Duodenal mucosa (tissue), 2 donors: Measurements from ENCODE around the gene HNRNPC.

Experiments used
- H3K27ac ChIP-seq: one replicate; pipeline ENCODE4 v1.7.0; 2013; ENCODE audit warnings: low read depth, low read length
- H3K27me3 ChIP-seq, 2 donors: one replicate each; pipeline ENCODE4 v1.7.0; 2013; ENCODE audit warnings: low read length in 2 of 2, control low read depth in 1 of 2; ENCODE audit not compliant: insufficient read depth in 2 of 2, control insufficient read depth in 1 of 2
- H3K36me3 ChIP-seq, 2 donors: one replicate each; pipeline ENCODE4 v1.7.0; 2013; ENCODE audit warnings: low read length in 2 of 2, control low read depth in 1 of 2; ENCODE audit not compliant: insufficient read depth in 2 of 2, control insufficient read depth in 1 of 2
- H3K4me1 ChIP-seq, 2 donors: one replicate each; pipeline ENCODE4 v1.7.0; 2013; ENCODE audit warnings: low read length in 2 of 2, control low read depth in 1 of 2; ENCODE audit not compliant: insufficient read depth in 2 of 2, control insufficient read depth in 1 of 2
- H3K4me3 ChIP-seq, 2 donors: one replicate each; pipeline ENCODE4 v1.7.0; 2013; ENCODE audit warnings: low read length in 2 of 2, low read depth in 1 of 2
- H3K9ac ChIP-seq, 2 donors: one replicate each; pipeline ENCODE4 v1.7.0; 2013; ENCODE audit warnings: low read length in 2 of 2, low read depth in 1 of 2
- H3K9me3 ChIP-seq, 2 donors: one replicate each; pipeline ENCODE4 v1.7.0; 2013; ENCODE audit warnings: low read length in 2 of 2, control low read depth in 1 of 2; ENCODE audit not compliant: control insufficient read depth in 1 of 2

The HNRNPC gene

DNA sequence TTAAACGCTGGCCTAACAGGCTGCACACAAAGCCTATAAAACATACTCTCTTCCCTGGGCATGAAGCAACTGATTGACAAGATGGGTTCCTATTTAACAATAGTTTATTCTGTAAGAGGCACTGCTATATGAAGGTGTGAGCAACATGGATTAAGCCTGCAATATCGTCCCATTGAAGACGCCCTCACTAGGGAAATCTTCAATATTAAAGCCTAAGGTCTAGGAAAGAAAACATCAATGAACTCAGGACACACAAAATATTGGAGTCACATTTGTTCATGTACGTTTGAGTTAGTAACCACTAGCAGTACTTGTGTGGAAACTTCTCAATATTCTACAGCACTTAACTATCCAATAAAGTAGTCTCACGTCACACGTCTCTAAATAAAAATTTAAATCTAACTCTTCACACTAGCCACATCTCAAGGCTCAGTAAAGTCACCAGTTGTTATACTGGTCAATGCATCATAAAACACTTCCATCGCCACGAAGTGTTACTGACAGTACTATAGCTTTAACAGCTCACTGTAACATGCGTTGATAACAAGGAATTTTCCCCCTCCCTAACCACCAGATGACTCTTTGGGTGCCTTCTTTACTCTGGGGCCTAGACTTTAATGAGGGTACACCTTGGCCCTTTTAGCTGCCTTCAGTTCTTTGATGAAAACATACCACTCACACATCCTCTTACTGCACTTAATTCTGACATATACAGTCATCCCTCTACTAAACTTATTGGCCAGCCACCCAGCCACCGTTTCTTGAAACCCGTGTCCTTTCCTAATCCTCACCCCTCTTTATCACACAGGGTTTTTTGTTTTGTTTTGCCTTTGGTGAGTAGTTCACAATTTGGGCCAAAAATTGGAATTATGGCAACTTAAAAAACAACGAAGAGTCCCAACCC is 63.3 kb downstream of the HNRNPC start:
- no peaks in the 10 kb centered on the region for H3K27me3 ChIP-seq
- no peaks in the 10 kb centered on the region for H3K9me3 ChIP-seq
- peaks cover 37 to 52% of the 10 kb centered on the region in 2 donors for H3K36me3 ChIP-seq
- H3K9ac ChIP-seq = no peak overlapping the region
- no peaks in the 10 kb centered on the region for H3K4me1 ChIP-seq
- H3K4me3 ChIP-seq = no peak overlapping the region
- H3K27ac ChIP-seq = no peak overlapping the region

DNA sequence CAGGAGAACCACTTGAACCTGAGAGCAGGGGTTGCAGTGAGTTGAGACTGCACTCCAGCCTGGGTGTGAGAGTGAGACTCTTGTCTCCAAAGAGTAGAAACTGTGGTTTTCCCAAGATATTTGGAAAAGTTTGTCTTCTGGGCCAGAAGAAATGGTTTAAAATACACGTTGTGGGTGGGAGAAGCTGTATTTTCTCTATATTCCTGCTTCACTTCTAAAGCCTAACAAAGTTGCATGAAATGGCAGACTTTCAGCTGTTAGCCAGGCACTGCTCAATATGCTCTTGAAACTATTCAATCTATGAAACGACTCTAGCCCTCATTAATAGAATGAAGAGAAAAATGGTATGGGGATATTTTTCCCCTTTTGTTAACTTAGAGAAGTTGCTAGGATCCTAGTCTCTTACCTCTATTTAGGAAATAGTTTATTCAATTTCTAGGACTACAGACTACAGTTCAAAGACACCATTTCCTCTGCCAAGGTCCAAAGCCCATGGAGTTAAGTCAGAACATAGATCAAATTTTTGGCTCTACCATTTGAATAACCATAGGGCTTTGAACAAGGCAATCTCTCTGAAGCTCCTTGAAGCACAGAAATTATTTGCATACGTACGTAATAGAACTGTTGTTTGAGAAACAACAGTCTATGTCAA is 64.1 kb downstream of the HNRNPC start:
- Histone ChIP-seq H3K4me1 (no peaks in the 10 kb centered on the region), H3K36me3 (peaks cover 37 to 50% of the 10 kb centered on the region in 2 donors), H3K27me3 (no peaks in the 10 kb centered on the region), H3K9me3 (no peaks in the 10 kb centered on the region), H3K27ac (no peak overlapping the region), H3K9ac (no peak overlapping the region), H3K4me3 (no peak overlapping the region)

DNA sequence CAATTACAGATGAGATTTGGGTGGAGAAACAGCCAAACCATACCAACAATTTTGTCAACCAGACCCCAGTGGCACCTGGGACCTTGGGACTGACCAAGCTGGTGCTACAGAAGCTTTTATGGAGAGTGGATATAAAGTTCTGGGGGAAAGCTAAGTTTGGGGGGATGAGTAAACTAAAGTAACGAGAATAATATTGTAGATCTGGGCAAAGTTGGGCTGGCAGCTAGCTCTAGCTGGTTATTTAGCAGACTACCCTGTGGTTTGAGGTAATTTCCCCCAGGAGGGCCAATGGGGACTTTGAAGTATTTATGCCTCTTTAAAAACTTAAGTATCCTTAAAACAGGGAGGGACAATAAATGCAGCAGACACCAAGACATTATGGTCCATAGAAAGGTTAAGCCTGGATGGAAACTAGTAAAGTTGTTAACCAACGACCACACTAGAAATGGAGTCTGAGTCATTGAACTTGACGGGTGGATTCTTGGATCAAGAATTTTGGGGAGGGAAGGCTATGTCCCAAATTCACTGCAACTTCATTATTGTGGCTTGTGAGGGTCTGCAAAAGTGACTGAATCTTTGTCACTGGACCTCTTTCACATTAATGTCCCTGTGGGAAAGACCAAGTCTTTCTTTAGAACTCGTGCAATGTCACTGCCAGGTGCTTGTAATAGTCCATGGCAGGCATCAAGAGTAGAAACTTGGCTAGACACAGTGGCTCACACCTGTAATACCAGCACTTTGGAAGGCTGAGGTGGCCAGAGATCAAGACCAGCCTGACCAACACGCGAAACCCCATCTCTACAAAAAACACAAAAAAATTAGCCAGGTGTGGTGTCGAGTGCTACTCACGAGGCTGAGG is 64.8 kb downstream of the HNRNPC start:
- no peaks in the 10 kb centered on the region for H3K9me3 ChIP-seq
- peaks cover 35 to 43% of the 10 kb centered on the region in 2 donors for H3K36me3 ChIP-seq
- H3K27me3 ChIP-seq = no peaks in the 10 kb centered on the region
- no peak overlapping the region for H3K9ac ChIP-seq
- no peak overlapping the region for H3K4me3 ChIP-seq
- no peaks in the 10 kb centered on the region for H3K4me1 ChIP-seq
- no peak overlapping the region for H3K27ac ChIP-seq

DNA sequence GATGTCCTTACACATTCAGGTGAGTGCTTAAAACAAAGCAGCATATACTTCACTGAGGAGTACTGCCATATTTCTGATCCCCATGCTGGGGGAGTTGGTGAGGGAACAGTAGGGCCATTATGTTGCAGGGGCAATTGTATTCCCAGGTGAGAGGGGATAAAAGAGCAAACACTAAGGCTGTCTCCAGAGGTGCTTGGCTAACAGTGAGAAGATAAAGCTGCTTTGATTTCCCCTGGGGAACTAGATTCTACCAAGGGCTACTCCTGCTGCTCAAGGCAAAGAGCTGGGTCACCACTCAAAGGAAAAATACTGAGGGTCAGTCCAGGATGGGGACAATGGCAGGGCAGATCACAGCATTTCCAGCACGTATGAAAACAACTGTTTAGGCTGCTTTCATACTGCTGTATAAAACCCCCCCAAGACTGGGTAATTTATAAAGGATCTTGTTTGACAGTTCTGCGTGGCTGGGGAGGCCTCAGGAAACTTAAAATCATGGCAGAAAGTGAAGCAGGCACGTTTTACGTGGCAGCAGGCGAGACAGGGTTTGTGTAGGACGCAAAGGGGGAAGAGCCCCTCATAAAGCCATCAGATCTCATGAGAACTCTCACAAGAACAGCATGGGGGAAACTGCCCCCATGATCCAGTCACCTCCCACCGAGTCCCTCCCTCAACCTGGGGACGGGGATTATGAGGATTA is 65.6 kb downstream of the HNRNPC start:
- Histone ChIP-seq H3K4me3 (no peak overlapping the region), H3K9me3 (no peaks in the 10 kb centered on the region), H3K36me3 (peaks cover 30 to 35% of the 10 kb centered on the region in 2 donors), H3K27ac (no peak overlapping the region), H3K4me1 (no peaks in the 10 kb centered on the region), H3K27me3 (no peaks in the 10 kb centered on the region), H3K9ac (no peak overlapping the region)

DNA sequence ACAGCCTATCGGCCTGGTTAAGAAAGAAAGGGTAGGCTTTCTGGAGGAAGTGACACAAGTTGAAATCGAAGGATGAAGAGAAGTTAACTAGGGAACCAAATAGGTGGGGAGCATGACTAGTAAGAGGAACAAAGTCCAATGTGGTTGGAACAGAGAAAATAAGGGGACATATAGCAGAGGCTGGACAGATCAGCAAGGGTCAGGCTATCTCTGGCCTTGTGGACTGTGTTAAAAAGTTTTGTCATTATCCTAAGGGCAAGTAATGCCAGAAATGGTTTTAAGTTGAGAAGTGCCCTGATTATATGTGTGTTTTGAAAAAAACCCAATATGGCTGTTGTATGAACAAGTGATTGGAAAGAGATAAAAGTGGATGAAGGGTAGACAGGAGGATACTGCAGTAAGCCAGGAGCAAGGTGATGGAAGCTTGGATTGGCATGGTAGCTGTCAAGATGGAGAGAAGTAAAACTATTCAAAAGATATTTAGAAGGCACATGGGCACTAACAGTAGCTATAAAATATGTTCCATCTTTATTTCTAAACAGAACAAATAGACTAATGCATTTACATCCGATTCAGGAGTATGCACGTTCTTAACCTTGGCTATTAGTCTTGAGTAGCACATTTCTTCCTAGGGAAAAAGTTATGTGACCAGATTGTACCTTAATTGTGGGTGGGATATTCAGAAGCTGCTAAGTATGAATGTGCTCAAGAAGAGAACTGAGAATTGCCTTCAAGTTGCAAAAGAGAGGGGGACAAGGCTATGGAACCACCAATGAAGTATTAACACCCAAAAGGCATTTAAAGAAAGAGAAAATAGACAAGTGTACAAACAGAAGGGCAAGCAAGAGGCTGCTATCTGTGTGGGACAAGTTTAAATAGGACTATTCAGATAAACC is 66.5 kb downstream of the HNRNPC start:
- Histone ChIP-seq H3K9me3 (no peaks in the 10 kb centered on the region), H3K9ac (no peak overlapping the region), H3K27me3 (no peaks in the 10 kb centered on the region), H3K27ac (no peak overlapping the region), H3K4me3 (no peak overlapping the region), H3K4me1 (no peaks in the 10 kb centered on the region), H3K36me3 (peaks cover 21 to 26% of the 10 kb centered on the region in 2 donors)

DNA sequence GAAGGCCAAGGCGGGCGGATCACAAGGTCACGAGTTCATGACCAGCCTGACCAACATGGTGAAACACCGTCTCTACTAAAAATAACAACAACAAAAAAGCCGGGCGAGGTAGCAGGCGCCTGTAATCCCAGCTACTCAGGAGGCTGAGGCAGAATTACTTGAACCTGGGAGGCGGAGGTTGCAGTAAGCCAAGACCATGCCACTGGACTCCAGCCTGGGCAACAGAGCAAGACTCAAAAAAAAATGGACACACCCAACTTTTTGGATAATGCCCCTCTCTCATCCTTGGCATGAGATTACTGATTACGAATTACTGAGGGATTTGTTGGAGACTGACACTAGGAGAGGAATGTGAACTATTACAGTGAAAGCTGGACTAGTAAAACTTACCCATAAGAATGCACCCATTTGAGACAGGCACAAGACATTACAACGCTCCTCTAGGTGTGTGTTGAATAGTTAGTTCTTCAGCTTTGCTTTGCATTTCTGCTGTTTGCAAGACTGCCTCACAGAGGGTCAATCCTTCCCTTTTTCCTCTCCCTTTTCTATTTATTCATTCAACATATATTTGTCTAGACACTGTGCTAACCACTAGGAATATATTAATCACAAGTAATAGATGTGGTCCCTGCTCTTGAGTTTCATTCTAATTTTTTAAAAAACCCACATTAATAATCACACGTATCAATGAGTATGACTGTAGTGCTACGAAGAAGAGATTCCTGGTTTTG is 67.3 kb downstream of the HNRNPC start:
- Histone ChIP-seq H3K9me3 (peaks cover 0 to 3% of the 10 kb centered on the region in 2 donors), H3K4me1 (no peaks in the 10 kb centered on the region), H3K9ac (no peak overlapping the region), H3K4me3 (no peak overlapping the region), H3K27ac (no peak overlapping the region), H3K27me3 (no peaks in the 10 kb centered on the region), H3K36me3 (peaks cover 16 to 18% of the 10 kb centered on the region in 2 donors)

DNA sequence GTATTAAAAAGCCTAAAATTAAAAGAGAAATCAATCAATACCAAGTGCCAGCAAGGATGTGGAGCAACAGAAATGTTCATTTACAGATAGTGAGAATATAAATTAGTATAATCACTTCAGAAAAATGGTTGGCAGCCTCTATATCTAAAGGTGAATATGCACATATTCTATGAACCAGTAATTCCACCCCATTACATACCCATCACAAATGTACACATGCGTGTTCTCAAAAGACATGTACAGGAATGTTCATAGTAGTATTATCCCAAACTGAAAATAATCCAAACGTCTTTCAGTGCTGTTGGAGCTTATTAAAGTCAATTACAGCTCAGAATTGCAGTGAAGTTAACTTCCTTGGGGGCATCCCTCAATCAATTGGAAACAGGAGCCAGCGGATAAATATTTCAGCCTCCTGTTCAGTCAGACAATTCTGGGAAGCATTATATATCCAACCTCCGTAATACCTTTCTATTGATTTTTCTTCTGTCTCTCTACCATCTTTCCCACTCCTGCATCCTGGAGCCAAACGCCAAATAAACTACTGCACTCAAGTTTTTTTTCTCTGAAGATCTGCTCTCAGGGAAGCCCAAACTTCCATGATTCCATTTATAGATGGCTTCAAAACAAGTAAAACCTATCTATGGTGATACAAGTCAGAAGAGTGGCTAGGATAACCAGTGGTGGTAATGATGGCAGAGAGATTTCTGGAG is 68.3 kb downstream of the HNRNPC start:
- H3K4me3 ChIP-seq = no peak overlapping the region
- H3K27ac ChIP-seq = no peak overlapping the region
- H3K9ac ChIP-seq = no peak overlapping the region
- peaks cover 11 to 12% of the 10 kb centered on the region in 2 donors for H3K36me3 ChIP-seq
- peaks cover 0 to 3% of the 10 kb centered on the region in 2 donors for H3K9me3 ChIP-seq
- H3K4me1 ChIP-seq = no peaks in the 10 kb centered on the region
- no peaks in the 10 kb centered on the region for H3K27me3 ChIP-seq
